GM08714 (cell line): Measurements from ENCODE around the gene PHIP.

ENCODE experiments used
- H3K4me3 ChIP-seq: fragments of 200-500 bp; sonication (Bioruptor generic); 2 replicates; pipeline ENCODE4 v1.5.1; 2014; ENCODE audit warnings: mild to moderate bottlenecking, low read length, inconsistent platforms
- ZNF274 ChIP-seq: IDR thresholded peaks from 2 replicates; pipeline ENCODE4 v1.6.1; 2012; ENCODE audit warnings: mild to moderate bottlenecking, low read depth, low read length

Gene PHIP

DNA sequence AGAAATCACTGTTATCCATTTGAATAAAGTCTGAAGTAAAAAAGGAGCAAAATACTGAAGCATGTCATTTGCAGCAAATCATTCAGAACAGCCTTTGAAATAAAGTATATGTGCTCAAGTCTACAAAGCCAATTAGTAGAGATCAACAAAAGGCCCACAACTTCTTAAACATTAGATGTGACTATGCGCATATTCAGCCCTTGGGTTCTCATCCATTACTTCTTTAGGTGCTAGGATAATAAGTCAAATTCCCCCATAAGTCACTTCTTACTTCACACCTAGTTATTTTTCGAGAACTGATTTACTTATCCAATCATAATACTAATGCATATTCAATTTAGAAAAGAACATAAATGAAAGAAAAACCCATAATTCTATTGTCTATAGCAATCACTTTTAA, 31.0 kb downstream of the PHIP start:
- TF ChIP-seq ZNF274: no peak
- no peak overlapping the region for H3K4me3 ChIP-seq

- TF ChIP-seq ZNF274: no peak
- no peak overlapping the region for H3K4me3 ChIP-seq
Observed at GRCh38 chr6:79045966-79046365, 32.1 kb downstream of the PHIP start.

- H3K4me3 ChIP-seq: no peak overlapping the region
- no peak for TF ChIP-seq ZNF274
Observed at GRCh38 chr6:79042799-79043126, 35.3 kb downstream of the PHIP start.

GRCh38 chr6:79042088-79042798, 35.8 kb downstream of the PHIP start:
- TF ChIP-seq ZNF274: no peak
- H3K4me3 ChIP-seq: no peak overlapping the region

- no peak for TF ChIP-seq ZNF274
- no peak overlapping the region for H3K4me3 ChIP-seq
Observed at GRCh38 chr6:79040083-79040482, 38.0 kb downstream of the PHIP start.

GRCh38 chr6:79038061-79038460, 40.0 kb downstream of the PHIP start:
- TF ChIP-seq ZNF274: no peak
- no peak overlapping the region for H3K4me3 ChIP-seq

DNA sequence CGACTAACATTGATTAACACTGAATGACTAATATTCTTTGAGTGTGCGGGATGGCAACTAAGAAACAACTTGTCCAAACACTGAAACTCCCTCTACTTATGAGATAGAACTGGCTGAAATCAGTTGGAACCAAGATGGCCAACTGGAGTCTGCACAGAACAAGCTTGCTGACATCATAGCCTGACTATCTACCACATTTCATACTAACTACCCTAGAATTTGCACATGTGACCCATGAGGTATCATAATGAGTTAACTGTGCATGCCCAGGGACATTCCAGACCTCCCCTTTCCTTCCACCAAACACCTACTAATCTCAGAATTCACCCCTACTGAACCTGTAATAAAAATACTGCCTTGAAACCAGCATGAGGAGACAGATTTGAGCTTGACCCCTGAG, 43.2 kb downstream of the PHIP start:
- H3K4me3 ChIP-seq: no peak overlapping the region
- TF ChIP-seq ZNF274: no peak

GRCh38 chr6:79033279-79033678, 44.8 kb downstream of the PHIP start:
- H3K4me3 ChIP-seq: no peak overlapping the region
- no peak for TF ChIP-seq ZNF274

DNA sequence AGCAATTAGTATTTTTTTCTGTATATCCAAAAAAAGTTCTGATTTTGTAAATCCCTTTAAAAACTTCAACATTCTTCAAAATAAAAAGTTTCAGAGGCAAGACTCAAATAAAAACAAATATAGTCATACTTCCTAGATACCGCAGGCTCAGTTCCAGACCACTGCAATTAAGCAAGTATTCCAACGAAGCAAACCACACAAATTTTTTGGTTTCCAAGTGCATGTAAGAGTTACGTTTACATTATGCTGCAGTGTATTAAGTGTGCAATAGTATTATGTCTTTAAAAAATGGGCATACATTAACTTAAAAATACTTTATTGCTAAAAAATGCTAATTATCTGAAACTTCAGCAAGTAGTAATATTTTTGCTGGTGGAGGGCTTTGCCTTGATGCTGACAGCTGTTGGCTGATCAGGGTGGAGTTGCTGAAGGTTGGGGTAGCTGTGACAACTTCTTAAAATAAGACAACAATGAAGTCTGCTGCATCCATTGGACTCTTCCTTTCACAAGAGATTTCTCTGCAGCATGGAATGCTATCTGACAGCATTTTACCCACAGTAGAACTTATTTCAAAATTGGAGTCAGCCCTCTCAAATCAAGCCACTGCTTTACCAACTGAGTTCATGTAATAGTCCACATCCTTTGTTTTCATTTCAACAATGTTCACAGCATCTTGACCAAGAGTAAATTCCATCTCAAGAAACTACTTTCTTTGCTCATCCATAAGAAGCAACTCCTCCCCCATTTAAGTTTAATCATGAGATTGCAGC, 46.0 kb downstream of the PHIP start:
- TF ChIP-seq ZNF274: no peak
- no peak overlapping the region for H3K4me3 ChIP-seq

- no peak for TF ChIP-seq ZNF274
- no peak overlapping the region for H3K4me3 ChIP-seq
Observed at GRCh38 chr6:79030511-79030910, 47.5 kb downstream of the PHIP start.

GRCh38 chr6:79030023-79030422, 48.0 kb downstream of the PHIP start:
- no peak overlapping the region for H3K4me3 ChIP-seq
- no peak for TF ChIP-seq ZNF274

GRCh38 chr6:79028641-79029314, 49.3 kb downstream of the PHIP start:
- TF ChIP-seq ZNF274: no peak
- H3K4me3 ChIP-seq: no peak overlapping the region

DNA sequence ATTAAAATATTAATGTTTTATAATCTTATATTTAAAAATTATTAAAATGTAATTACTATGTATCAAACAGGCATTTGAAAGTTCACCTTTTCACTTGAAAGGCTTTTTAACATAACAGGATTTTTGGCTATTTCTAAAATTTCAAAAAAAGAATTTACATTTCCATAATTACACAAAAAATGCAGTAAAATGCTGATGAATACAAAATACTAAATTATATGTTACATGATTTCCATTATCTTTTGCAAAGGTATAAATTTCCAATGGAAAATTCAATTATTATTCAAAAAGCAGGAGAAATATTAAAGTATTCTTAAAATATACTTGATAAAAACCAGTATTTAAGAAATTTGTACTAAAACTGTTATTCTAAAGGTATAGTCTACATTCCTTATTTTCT, 66.1 kb downstream of the PHIP start:
- TF ChIP-seq ZNF274: no peak
- no peak overlapping the region for H3K4me3 ChIP-seq

DNA sequence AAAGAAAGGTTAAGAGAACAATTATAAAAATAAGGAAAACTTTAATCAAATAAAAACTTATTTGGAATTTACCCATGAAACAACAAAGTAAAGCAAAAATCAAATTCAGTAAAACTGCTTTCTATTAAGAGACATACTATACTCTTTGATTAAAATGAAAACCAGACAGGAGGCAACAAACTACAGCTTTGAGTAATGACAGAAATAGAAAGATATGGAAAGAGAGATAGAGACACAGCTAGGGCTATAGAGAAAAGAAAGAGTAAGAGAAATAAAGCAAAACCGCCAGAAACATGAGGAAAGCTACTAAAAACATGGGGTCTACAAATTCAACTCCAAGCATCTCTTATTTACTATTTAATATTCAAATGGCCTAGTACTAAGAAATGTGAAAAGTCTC, 67.6 kb downstream of the PHIP start:
- TF ChIP-seq ZNF274: no peak
- no peak overlapping the region for H3K4me3 ChIP-seq

DNA sequence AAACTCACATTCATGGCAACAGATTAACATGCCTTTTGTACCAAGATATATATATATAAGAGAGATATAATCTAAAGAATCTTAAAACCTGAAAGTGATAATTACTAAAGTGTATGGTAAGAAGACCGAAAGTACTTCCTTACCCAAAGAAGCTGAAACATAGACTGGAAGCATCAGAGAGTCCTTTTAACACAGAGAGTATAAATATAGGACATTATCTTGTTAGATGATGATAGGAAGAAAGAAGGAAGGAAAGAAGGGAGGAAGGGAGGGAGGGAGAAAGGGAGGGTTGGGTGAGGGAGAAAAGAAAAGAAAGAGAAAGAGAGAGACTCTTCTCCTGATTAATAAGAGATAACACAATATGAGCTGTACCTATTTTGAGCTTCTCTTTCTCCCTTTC, 68.2 kb downstream of the PHIP start:
- H3K4me3 ChIP-seq: no peak overlapping the region
- TF ChIP-seq ZNF274: no peak
